Fibroblast of lung (primary cell): ENCODE measurements around the gene NDC1. TPM values are rescaled to one million over a fixed set of nuclear protein-coding genes. Genes with fewer than 3 reads are reported as not detected.

Experiments
- DNase-seq, 2 donors: peaks; one replicate each; pipeline versions ENCODE4 v3.0.0 to v3.0.0-alpha.2; 2010; ENCODE audit warnings: low read depth in 2 of 2
- H2AFZ ChIP-seq: 2 replicates; pipeline ENCODE4 v1.5.1; 2012; ENCODE audit warnings: low read length, control low read depth, inconsistent platforms
- H3K27ac ChIP-seq: 2 replicates; pipeline ENCODE4 v1.5.1; 2011; ENCODE audit warnings: low read length, control low read depth; ENCODE audit not compliant: insufficient read depth
- H3K27me3 ChIP-seq: 2 replicates; pipeline ENCODE4 v1.5.1; 2011; ENCODE audit warnings: mild to moderate bottlenecking, low read length; ENCODE audit not compliant: control insufficient read depth, insufficient read depth
- H3K36me3 ChIP-seq: 2 replicates; pipeline ENCODE4 v1.5.1; 2011; ENCODE audit warnings: low read length; ENCODE audit not compliant: control insufficient read depth, insufficient read depth
- H3K4me1 ChIP-seq: 2 replicates; pipeline ENCODE4 v1.5.1; 2011; ENCODE audit warnings: low read length; ENCODE audit not compliant: control insufficient read depth, insufficient read depth; ENCODE audit errors: extremely low read depth
- H3K4me2 ChIP-seq: 2 replicates; pipeline ENCODE4 v1.5.1; 2011; ENCODE audit warnings: low read length, control low read depth; ENCODE audit not compliant: insufficient read depth; ENCODE audit errors: extremely low read depth
- H3K4me3 ChIP-seq, 4 experiments: fragments of 200-600 bp in 1 of 4; sonication (generic) in 1 of 4; replicated peaks in 1 of 4; 2 replicates each; pipeline ENCODE4 v1.5.1; 2011 to 2016; ENCODE audit warnings: low read length in 4 of 4, low read depth in 3 of 4, mild to moderate bottlenecking in 3 of 4, control low read depth in 2 of 4, inconsistent platforms in 1 of 4, mixed read lengths in 1 of 4; ENCODE audit not compliant: insufficient read depth in 1 of 4; ENCODE audit errors: control extremely low read depth in 1 of 4
- H3K79me2 ChIP-seq: 2 replicates; pipeline ENCODE4 v1.5.1; 2012; ENCODE audit warnings: mild to moderate bottlenecking, low read length, inconsistent platforms; ENCODE audit not compliant: control insufficient read depth, insufficient read depth
- H3K9ac ChIP-seq: 2 replicates; pipeline ENCODE4 v1.5.1; 2011; ENCODE audit warnings: mild to moderate bottlenecking, low read length, control low read depth; ENCODE audit not compliant: insufficient read depth
- H3K9me3 ChIP-seq: 2 replicates; pipeline ENCODE4 v1.5.1; 2012; ENCODE audit warnings: low read depth, low read length; ENCODE audit not compliant: control insufficient read depth, insufficient read depth
- H4K20me1 ChIP-seq: 2 replicates; pipeline ENCODE4 v1.5.1; 2011; ENCODE audit warnings: low read length; ENCODE audit not compliant: control insufficient read depth, insufficient read depth; ENCODE audit errors: extremely low read depth
- EZH2 ChIP-seq: IDR thresholded peaks from 2 replicates; pipeline ENCODE4 v1.5.1; 2012; ENCODE audit warnings: low read length, control low read depth, mild to moderate bottlenecking; ENCODE audit errors: missing control alignments
- polyA plus RNA-seq, 2 donors: library from polyadenylated mRNA; depleted of rRNA in 1 of 2; stranded (reverse) in 1 of 2; unstranded in 1 of 2; fragments of >200 nt; gene quantifications; 2 replicates each; pipeline ENCODE4 v1.2.1, GENCODE V29; 2011 to 2012; ENCODE audit warnings: missing spikeins in 1 of 2
- total RNA-seq: library from RNA; depleted of rRNA; stranded (reverse); fragments of >200 nt; gene quantifications from 2 replicates; pipeline ENCODE4 v1.2.1, GENCODE V29; 2014
- TF ChIP-seq, protein P1 (sequence below), 2 donors: IDR thresholded peaks in 1 of 2; conservative IDR thresholded peaks in 1 of 2; 1 replicate in 1 of 2; 2 replicates in 1 of 2; pipeline ENCODE4 v1.5.1; 2011 to 2012; ENCODE audit warnings: low read length in 2 of 2, control low read depth in 1 of 2, inconsistent platforms in 1 of 2, low read depth in 1 of 2, mild to moderate bottlenecking in 1 of 2

The NDC1 gene
- total and polyA plus RNA-seq, 2 donors (not counting 1 experiment from before 2014, with no cell fraction given) = 11.6 to 14.3 TPM

DNA sequence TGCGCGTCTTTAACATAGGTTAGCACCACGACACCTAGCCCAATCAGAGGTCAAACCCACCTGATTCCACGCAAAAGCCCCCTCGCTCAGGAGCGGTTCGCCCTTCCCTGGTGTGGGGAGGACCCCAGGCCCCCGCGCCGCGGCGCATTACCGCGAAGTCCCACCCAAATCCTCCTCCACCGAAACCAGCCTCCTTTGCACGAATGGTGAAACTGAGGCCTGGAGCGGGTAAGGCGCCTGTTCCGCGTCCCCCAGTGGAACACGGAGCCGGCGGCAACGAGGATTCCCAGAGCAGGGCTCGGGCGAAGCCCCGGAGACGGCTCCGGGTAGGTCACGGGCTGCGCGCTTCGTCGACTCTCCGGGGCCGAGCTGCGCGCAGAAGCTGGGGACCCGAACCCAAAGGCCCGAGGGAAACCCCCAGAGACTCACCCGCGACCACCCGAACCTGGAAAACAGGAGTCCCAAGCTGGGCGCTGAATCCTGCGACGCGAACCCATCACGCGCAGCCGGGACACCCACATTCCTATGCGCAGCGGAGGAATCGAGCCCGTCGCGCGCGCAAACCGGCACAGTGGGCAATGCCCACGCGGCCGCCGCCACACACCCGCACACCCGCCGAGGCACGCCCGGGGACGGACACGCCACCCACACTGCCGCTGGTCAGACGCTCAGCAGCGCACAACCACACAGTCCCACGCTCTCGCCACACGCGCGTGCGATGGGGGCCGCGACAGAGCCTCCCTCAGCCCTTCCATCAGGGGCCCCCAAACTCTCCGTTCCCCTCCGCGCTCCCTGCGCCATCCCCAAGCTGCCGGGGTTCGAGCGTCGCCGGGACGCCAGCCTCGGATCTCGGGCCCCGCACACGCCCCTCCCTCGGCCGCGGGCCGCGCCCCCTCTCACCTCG, 99.6 kb downstream of the NDC1 start:
- Histone ChIP-seq H3K9ac (peak overlapping the region; percentile 50), H3K27ac (peak overlapping the region; percentile 26), H3K27me3 (peaks cover 15% of the 10 kb centered on the region), H4K20me1 (no peaks in the 10 kb centered on the region), H2AFZ (peak overlapping the region; percentile 72), H3K9me3 (no peaks in the 10 kb centered on the region), H3K36me3 (no peaks in the 10 kb centered on the region), H3K4me2 (peak overlapping the region; percentile 77), H3K4me3 (peak overlapping the region; percentile 55 to 69 (median 62)), H3K4me1 (peaks cover 18% of the 10 kb centered on the region), H3K79me2 (no peaks in the 10 kb centered on the region)
- peak; percentile 18 to 39 for DNase-seq
- TF ChIP-seq, protein P1, sequence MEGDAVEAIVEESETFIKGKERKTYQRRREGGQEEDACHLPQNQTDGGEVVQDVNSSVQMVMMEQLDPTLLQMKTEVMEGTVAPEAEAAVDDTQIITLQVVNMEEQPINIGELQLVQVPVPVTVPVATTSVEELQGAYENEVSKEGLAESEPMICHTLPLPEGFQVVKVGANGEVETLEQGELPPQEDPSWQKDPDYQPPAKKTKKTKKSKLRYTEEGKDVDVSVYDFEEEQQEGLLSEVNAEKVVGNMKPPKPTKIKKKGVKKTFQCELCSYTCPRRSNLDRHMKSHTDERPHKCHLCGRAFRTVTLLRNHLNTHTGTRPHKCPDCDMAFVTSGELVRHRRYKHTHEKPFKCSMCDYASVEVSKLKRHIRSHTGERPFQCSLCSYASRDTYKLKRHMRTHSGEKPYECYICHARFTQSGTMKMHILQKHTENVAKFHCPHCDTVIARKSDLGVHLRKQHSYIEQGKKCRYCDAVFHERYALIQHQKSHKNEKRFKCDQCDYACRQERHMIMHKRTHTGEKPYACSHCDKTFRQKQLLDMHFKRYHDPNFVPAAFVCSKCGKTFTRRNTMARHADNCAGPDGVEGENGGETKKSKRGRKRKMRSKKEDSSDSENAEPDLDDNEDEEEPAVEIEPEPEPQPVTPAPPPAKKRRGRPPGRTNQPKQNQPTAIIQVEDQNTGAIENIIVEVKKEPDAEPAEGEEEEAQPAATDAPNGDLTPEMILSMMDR (conservative IDR thresholded peaks at IDR 0.05 in 1 of 2, IDR thresholded peaks at IDR 0.05 in 1 of 2; ENCODE audit: low read depth in 1 of 2, low read length in 2 of 2) = no peak
- TF ChIP-seq EZH2 = peak; percentile 56

DNA sequence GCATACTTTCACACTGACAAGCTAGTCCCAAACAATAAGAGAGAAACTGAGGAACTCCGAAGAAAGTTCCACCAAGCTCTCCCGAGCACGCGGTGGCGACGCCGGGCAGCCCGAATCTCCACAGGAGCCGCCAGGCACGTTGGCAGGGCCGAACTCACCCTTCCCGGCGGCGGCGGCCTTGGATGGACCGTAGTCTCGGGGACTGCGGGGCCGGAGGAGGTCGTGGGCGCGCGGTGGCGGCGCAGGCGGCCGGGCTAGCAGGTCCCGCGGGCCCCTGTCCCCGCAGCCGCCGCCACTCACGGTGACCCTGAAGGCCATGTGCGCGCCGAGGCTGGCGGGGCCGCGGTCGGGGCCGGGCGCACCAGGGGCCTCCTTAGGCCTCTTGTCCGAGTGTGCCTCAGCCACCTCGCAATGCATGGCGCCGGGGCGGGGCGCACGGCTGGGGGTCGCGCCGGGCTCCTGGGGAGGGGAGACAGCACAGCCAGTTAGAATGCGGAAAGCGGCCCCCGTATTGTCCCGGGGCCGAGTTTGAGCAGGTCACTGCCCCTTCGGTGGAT, 100.4 kb downstream of the NDC1 start:
- Histone ChIP-seq H3K36me3 (no peaks in the 10 kb centered on the region), H3K4me1 (peaks cover 20% of the 10 kb centered on the region), H2AFZ (no peak overlapping the region), H4K20me1 (no peaks in the 10 kb centered on the region), H3K4me3 (peak overlapping the region; percentile 55 to 69 (median 62)), H3K79me2 (no peaks in the 10 kb centered on the region), H3K27me3 (peaks cover 15% of the 10 kb centered on the region), H3K27ac (no peak overlapping the region), H3K4me2 (peak overlapping the region; percentile 77), H3K9ac (no peak overlapping the region), H3K9me3 (no peaks in the 10 kb centered on the region)
- peak in 1 of 2 donors; percentile 31 for DNase-seq
- TF ChIP-seq, protein P1 (conservative IDR thresholded peaks at IDR 0.05 in 1 of 2, IDR thresholded peaks at IDR 0.05 in 1 of 2; ENCODE audit: low read depth in 1 of 2, low read length in 2 of 2) = no peak
- no peak for TF ChIP-seq EZH2

DNA sequence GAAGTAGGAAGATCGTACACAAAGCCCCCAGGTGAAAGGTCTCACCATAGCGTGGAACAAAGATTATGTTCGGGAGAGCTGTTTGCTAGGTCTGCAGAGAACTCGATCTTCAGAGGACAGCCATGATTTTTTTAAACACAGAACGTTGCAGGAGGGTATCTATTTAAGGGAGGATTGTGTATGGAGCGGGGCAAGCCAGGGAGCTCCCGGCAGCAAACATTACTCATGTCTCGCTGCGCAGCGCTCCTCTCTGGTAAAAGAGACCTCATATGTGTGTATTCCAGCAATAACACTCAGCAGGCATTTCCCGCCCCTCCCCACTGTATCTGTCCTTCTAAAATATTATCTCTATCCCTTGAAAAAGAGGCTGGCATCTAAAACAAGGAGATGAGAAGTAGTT, 101.8 kb downstream of the NDC1 start:
- Histone ChIP-seq H3K36me3 (no peaks in the 10 kb centered on the region), H4K20me1 (no peaks in the 10 kb centered on the region), H3K9me3 (no peaks in the 10 kb centered on the region), H2AFZ (no peak overlapping the region), H3K27me3 (peaks cover 15% of the 10 kb centered on the region), H3K9ac (no peak overlapping the region), H3K27ac (no peak overlapping the region), H3K4me2 (no peak overlapping the region), H3K79me2 (no peaks in the 10 kb centered on the region), H3K4me1 (peaks cover 20% of the 10 kb centered on the region), H3K4me3 (peak overlapping the region in 1 of 4 experiments; percentile 54)
- TF ChIP-seq EZH2 = no peak
- TF ChIP-seq, protein P1 (conservative IDR thresholded peaks at IDR 0.05 in 1 of 2, IDR thresholded peaks at IDR 0.05 in 1 of 2; ENCODE audit: low read depth in 1 of 2, low read length in 2 of 2) = no peak
- DNase-seq = peak; percentile 78 to 87
